ENCODE measurements around the gene SLC25A40.
"Not testable (repeated sequence)": the region's sequence is repeated elsewhere in the genome, so short reads cannot be mapped to it uniquely, and the experiment has no call there.

Gene SLC25A40

GRCh38 chr7:87870471-87870870, 5.7 kb downstream of the SLC25A40 start:
- no peak for DNase-seq (ENCODE audit: low read depth in 2 of 2)

DNA sequence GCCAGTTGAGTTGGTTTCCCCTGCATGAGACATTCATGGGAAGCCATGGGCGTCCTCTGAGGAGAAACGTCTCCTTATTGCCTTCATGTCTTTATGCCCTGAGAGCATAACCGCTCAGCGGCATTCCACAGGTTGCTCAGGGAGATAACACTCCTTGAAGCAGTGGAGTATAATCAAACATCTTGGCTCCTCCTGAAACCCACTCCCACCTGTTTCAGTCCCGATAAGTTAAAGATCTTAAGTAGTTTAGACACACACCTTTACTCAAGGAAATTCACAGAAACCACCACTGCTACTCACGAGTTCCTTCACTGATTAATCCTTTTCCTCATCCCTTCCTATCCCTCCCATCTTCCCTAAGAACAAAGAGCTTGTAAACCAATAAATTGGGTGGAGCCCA, 9.6 kb downstream of the SLC25A40 start:
- not testable (repeated sequence) for DNase-seq (ENCODE audit: low read depth in 2 of 2)

DNA sequence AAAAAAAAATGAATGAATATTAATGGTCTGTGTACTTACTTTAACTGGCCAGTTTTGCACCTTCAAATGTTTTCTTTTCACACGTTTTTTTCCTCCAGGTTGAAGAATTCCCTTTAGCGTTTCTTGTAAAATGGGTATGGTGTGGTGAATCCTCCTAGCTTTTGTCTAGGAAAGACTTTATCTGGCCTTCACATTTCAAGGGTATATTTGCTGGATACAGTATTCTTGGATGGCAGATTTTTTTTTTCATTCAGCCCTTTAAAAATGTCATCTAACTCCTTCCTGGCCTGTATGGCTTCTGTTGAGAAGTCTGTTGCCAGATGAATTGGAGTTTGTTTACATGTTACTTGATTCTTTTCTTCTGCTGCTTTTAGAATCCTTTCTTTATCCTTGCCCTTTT, 10.1 kb downstream of the SLC25A40 start:
- no peak for DNase-seq (ENCODE audit: low read depth in 2 of 2)

GRCh38 chr7:87858417-87859100, 17.6 kb downstream of the SLC25A40 start:
- DNase-seq (ENCODE audit: low read depth in 2 of 2): no peak

DNA sequence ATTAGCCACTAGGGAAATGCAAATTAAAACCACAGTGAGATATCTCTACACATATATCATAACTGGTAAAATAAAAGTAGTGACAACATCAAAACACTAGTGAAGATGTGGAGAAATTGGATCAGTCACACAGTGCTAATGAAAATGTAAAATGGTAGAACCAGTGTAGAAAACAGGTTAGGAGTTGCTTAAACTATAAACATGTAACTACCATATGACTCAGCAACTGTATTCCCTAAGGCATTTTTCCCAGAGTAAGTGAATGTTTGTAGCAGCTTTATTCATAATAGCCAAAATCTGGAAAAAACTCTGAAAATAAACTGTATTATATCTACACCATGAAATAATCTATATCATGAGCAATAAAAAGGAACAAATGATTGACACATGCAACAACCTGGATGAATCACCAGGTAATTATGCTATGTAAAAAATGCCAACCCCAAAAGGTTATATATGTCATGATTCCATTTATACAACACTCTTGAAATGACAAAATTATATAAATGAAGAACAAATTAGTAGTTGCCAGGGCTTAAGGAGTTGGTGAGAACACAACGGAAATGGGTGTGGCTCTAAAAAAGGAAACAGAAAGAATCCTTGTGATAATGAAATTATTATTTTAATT, 22.8 kb downstream of the SLC25A40 start:
- DNase-seq (ENCODE audit: low read depth in 2 of 2): no peak

- no peak for DNase-seq (ENCODE audit: low read depth in 2 of 2)
These were observed 23.9 kb downstream of the SLC25A40 start for GRCh38 chr7:87852306-87852705.

DNA sequence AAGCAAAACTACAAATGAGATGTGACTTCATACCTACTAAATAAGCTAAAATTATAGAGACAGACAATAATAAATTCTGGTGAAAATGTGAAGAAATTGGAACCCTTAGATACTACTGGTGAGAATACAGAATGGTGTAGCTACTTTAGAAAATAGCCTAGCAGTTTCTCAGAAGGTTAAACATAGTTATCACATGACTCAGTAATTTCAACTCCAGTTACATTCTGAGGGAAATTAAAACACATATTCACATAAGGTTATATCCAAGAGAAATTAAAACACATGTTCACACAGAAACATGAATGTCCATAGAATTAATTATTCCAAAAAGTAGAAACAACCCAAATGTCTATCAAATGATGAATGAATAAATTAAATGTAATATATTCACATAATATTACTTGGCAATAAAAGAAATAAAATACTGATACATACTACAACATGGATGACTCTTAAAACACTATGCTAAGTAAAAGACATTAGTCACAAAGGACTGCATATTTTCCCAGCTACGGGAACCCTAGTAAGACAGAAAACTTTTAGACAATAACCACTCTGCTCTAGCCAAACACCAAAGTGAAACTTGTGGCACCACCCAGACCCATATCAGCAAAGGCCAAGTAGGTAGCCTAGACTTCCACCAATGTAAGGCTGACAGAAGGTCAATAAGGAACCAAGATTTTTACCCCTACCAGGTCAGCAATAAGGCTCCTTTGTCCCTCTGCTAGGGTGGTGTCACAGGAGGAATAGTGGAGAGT, 25.1 kb downstream of the SLC25A40 start:
- DNase-seq (ENCODE audit: low read depth in 2 of 2): no peak

DNA sequence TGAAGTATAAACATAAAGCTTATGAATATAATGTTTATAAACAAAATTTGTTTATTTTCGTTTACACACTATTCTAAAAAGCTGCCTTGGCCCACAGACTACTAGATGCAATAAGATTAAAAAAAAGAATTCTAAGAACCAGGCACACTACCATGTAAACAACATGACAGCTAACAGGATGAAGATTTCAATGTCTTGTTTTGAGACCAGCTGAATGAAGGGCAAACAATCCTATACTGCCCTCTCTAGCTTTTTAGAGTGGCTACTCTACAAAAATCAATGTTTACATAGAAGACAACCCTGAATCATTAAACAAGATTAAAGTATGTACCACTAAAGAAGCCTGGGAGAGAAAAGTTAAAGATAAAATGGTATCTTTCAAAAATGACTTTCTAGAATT, 38.6 kb downstream of the SLC25A40 start:
- DNase-seq (ENCODE audit: low read depth in 2 of 2): no peak

- no peak for DNase-seq (ENCODE audit: low read depth in 2 of 2)
These were observed 43.0 kb downstream of the SLC25A40 start for GRCh38 chr7:87833130-87833529.

DNA sequence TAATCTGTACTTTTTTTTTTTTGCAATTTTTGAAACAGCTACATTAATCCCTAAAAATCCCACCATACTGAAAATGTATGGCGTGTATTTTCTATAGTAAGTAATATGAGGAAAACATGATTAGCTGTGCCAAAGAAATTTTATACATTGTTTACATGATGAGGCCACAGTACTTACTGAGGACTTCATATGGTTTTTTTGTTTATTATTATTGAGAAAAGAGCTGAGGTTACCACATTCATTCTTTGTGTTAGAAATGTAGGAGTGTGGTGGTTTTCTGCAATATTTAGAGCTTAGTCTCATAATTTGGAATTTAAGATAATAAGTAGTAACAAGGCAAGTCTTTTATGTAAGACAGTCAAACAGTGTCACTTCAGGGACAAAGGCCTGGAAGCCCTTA, 45.1 kb downstream of the SLC25A40 start:
- no peak for DNase-seq (ENCODE audit: low read depth in 2 of 2)

GRCh38 chr7:87828383-87828782, 47.8 kb downstream of the SLC25A40 start:
- DNase-seq (ENCODE audit: low read depth in 2 of 2): not testable (repeated sequence)

- DNase-seq (ENCODE audit: low read depth in 2 of 2): not testable (repeated sequence)
These were observed 50.8 kb downstream of the SLC25A40 start for GRCh38 chr7:87825369-87825768.

DNA sequence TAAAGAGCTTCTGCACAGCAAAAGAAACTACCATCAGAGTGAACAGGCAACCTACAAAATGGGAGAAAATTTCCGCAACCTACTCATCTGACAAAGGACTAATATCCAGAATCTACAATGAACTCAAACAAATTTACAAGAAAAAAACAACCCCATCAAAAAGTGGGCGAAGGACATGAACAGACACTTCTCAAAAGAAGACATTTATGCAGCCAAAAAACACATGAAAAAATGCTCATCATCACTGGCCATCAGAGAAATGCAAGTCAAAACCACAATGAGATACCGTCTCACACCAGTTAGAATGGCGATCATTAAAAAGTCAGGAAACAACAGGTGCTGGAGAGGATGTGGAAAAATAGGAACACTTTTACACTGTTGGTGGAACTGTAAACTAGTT, 54.1 kb downstream of the SLC25A40 start:
- DNase-seq (ENCODE audit: low read depth in 2 of 2): not testable (repeated sequence)

DNA sequence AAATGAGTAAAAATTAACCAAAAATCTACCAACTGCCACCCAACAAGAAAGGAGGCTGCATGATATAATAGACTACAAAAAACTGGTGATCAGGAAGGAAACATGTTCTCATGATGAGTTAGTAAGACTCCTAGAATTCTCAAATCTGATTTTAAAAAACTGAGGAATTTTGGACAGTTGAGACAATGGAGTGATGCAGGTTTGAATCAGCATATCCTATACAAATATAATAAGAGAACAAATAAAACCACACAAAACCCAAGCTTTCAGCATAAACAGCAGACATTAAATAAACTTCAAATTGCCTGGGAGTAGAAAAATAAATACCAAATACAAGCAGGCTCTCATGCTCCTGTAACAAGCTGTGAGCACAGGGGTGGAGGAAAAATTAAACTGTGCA, 57.8 kb downstream of the SLC25A40 start:
- DNase-seq (ENCODE audit: low read depth in 2 of 2): no peak

GRCh38 chr7:87816389-87816788, 59.8 kb downstream of the SLC25A40 start:
- DNase-seq (ENCODE audit: low read depth in 2 of 2): no peak

GRCh38 chr7:87810726-87811125, 65.4 kb downstream of the SLC25A40 start:
- no peak for DNase-seq (ENCODE audit: low read depth in 2 of 2)

GRCh38 chr7:87810130-87810529, 66.0 kb downstream of the SLC25A40 start:
- no peak for DNase-seq (ENCODE audit: low read depth in 2 of 2)

DNA sequence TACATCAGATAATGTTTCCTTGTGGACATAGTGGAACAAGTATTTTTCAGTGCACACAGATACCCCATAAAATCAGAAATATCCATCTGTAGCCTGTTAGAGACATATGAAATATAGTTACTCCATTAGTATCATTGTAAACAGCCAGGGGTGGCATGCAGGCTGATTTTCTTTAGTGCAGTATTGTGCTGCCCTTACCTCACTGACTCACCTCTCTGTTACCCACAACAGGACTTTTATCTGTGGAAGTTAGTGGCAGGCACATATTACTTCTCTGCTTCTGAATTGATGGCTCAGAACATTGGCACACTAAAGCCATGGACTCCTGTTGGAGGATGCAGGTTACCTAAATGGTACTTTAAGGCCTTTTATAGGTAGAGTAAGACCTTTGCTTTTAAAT, 70.0 kb downstream of the SLC25A40 start:
- DNase-seq (ENCODE audit: low read depth in 2 of 2): no peak

- DNase-seq (ENCODE audit: low read depth in 2 of 2): no peak
These were observed 78.3 kb downstream of the SLC25A40 start for GRCh38 chr7:87797798-87798403.

DNA sequence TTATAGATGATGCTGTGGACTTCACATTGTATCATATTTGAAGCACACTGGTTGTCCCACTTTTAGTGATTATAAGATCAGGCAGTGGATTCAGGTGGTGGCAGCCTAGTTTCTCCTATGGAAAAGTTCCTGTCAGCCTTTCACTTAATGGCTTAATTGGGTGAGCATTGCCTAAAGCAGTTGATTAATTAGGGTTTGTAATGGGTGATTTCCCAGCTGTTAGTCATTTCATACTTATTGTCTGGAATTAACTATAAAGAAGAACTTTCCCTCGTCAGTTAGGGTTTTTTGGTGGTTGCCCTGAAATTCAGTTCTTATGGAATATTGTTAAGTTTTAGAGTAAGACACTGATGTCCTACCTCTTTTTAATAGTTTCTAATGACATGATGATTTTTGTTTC, 78.8 kb downstream of the SLC25A40 start:
- no peak for DNase-seq (ENCODE audit: low read depth in 2 of 2)

DNA sequence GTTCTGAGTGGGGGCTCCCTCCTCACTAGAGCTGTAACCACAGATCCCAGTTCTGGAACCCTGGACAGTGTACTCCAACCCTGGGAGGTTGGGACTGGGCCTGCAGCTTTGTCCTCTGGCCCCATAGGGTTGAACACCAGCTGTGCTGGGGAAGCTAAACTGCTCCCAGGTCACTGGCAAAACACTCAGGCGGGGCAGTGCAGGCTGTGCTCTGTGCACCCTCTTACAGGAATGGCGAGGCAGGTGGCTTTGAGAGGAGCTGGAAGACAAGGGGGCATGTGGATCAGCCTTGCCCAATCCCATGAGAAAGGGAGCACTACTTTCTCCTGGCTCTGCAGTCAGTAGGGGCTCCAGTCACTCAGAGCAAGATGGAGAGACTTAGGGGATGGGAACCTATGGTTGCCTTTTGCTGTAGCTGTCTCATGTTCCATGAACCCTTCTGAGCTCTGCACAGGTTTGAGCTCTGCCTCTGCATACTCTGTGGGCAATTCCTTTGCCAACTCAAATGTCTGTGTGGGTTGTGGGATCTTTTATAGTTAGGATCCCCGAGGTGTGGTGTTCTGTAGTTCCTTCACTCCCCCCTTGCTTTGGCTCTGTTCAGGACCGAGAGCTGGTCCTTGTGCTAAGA, 90.7 kb downstream of the SLC25A40 start:
- no peak for DNase-seq (ENCODE audit: low read depth in 2 of 2)

DNA sequence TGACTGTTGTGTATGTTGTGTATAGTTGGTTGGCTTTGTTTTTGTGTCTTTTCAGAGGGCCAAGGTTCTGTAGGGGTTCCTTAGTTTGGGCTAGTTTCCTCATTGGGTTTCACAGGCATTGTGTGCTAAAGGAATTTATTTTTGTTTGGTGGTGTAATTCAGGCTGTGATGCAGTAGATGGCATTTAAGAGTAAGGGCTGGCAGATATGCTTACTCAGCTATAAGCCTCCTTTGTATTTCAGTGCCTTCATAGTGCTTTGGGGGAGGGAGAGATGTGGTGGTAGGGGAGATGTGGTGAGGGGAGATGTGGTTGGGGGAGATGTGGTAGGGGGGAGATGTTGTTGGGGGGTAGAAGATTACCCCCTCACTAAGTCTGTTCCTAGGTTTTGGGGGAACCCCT, 91.7 kb downstream of the SLC25A40 start:
- no peak for DNase-seq (ENCODE audit: low read depth in 2 of 2)
